Limb (tissue), 2 donors: ENCODE results near the gene NEK11.
"Not testable (repeated sequence)": the region's sequence is repeated elsewhere in the genome, so short reads cannot be mapped to it uniquely, and the experiment has no call there.

Source experiments
- DNase-seq, 2 donors: peaks; one replicate each; pipeline ENCODE4 v3.0.0-alpha.2; 2016; ENCODE audit errors: extremely low spot score in 2 of 2

NEK11 gene

DNA sequence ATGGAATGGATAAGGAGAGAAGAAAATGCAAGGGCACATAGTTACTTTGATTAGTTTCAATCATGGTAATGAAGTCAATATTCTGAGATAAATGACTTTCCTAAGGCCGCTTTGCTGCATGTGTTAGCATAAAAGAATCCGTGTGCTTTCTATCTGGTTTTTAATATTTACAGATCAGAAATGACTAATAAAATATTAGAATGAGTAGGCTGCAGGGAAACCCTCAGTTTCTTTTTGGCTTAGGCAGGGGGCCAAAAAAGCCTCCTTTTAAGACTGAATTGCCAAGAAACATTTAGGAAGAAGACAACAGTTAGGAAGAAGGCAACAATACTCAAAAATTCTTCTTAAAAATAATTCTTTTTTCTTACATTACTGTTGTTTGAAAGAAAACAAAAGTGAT, 11.6 kb downstream of the NEK11 start:
- no peak for DNase-seq

DNA sequence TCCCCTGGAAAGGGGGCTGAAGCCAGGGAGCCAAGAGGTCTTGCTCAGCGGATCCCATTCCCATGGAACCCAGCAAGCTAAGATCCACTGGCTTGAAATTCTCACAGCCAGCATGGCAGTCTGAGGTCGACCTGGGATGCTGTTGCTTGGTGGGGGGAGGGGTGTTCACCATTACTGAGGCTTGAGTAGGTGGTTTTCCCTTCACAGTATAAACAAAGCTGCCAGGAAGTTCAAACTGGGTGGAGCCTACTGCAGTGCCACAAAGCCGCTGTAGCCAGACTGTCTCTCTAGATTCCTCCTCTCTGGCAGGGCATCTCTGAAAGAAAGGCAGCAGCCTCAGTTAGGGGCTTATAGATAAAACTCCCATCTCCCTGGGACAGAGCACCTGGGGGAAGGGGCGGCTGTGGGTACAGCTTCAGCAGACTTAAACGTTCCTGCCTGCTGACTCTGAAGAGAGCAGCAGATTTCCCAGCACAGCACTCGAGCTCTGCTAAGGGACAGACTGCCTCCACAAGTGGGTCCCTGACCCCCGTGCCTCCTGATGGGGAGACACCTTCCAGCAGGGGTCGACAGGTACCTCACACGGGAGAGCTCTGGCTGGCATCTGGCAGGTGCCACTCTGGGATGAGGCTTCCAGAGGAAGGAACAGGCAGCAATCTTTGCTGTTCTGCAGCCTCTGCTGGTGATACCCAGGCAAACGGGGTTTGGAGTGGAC, 15.8 kb downstream of the NEK11 start:
- DNase-seq: not testable (repeated sequence)

DNA sequence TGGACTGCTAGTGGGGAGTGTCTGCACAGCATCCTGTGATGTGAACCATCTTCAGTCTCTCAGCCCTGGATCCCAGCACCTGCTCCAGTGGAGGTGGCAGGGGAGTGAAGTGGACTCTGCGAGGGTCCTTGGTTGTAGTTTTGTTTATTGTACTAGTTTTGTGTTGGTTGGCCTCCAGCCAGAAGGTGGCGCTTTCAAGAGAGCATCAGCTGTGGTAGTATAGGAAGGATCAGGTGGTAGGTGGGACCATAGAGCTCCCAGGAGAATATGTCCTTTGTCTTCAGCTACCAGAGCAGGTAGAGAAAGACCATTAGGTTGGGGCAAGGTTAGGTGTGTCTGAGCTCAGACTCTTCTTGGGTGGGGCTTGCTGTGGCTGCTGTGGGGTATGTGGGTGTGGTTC, 20.9 kb downstream of the NEK11 start:
- no peak for DNase-seq

- DNase-seq: no peak
Measured at GRCh38 chr3:131048030-131048429, 21.4 kb downstream of the NEK11 start.

GRCh38 chr3:131050001-131050400, 23.3 kb downstream of the NEK11 start:
- DNase-seq: no peak

- DNase-seq: no peak
Measured at GRCh38 chr3:131053043-131053859, 26.6 kb downstream of the NEK11 start.

DNA sequence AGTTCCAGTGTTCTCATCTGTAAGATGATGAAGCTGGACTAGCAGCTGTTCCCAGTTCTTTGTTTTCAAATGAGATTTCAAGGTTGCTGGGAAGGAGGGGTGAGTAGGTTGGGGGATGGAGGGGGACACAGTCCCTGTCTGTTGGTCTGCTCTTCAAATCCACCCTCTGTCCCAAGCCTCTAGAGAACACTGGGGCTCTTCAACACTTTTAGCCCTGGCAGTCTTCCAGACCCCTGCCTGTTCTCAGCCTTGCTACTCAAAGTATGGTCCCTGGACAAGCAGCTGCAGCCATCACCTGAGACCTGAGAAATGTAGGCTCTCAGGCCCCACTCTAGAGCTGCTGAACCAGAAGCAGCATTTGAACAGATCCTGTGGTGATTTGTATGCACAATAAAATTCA, 41.3 kb downstream of the NEK11 start:
- DNase-seq: no peak

DNA sequence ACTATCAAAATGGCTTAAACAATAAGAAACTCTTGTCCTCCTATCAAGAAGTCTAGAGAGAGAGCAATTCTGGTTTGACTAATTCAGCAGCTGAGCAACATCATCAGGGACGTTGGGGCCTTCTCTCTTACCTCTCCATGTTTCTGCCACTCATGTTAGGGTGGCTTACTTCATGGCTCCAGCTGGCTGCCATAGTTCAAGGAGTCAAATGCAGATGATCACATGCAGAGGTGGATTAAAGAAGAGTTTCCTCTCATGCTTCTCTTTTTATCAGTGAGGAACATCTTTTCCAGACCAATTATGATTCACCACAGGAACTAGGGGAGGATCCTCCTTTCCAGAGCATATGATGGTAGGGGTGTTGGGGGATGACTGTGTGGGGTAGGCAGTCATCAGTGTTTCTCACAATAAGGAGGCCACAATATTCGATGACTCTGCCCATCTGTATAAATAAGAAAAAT, 45.5 kb downstream of the NEK11 start:
- no peak for DNase-seq

DNA sequence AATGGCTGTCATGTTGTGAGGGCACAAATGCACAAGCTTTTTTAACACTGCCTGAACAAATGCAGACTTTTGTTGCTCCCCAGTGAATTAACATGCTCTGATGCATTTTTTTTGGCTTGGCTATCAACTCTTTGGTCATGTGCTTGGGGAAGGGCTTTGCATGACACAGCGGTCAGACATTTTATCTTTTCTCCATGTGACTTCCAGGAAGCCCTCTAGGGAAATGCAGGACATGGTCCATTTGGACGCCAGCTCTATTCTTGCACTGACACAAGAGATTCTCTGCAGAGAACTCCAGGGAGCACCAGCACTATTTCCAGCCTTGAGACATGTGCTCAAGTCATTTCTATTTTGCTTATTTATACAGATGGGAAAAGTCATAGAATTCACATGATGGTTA, 46.2 kb downstream of the NEK11 start:
- DNase-seq: no peak

- no peak for DNase-seq
Measured at GRCh38 chr3:131075632-131076328, 49.1 kb downstream of the NEK11 start.

GRCh38 chr3:131077904-131078303, 51.2 kb downstream of the NEK11 start:
- no peak for DNase-seq

DNA sequence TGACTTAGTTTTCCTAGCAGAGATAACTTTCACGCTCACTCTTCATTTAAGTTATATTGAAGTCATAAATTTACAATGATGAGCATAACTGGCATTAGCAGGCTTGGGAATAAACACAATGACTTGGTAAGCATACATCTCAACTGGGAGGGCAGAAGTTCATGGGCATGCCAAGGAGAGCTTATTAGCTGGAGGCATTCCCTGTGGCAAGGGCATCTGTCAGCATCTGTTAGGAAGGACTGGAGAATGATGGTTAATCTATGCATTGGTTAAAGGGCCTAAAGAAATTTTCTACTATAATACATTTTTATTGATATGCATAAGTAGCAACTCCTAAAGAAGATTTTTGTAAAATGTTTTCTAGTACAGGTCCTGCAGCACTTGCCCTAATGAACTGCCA, 52.4 kb downstream of the NEK11 start:
- DNase-seq: no peak

DNA sequence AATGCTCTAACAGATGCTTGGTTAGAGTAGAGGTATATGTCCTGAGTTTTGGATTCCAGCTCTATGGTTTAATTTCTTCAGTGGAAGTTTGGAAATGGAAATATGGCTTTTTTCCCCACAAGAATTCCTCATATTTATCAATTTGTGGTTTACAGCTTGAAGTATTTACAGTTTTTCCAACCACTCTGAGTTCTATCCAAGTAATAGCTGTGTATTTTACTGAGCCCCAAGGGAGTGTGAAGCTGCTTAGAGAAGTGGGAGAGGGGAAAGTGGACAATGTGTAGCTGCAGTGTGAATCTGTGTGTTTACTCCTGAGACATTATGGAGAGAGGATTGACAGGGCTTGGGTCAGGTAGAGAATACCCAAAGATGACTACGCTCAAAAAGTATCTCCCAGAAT, 54.5 kb downstream of the NEK11 start:
- DNase-seq: no peak

DNA sequence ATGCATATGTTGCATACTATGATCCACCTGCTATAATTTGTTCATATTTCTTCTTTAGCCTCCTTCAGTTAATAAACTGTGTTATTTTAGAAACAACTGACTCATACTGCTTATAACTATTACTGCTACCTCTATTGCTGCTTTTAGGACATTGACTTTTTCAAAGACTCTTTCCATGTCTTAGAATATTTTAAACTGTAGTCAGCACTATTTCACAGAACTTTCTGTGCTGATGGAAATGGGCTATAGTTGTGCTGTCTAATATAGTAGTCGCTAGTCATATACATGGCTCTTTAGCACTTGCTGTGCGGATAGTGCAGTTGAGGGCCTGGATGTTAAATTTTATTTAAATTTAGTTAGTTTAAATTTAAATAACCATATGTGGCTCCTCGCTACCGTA, 55.6 kb downstream of the NEK11 start:
- no peak for DNase-seq

GRCh38 chr3:131082871-131083863, 56.5 kb downstream of the NEK11 start:
- DNase-seq: peak; percentile 73 to 85

DNA sequence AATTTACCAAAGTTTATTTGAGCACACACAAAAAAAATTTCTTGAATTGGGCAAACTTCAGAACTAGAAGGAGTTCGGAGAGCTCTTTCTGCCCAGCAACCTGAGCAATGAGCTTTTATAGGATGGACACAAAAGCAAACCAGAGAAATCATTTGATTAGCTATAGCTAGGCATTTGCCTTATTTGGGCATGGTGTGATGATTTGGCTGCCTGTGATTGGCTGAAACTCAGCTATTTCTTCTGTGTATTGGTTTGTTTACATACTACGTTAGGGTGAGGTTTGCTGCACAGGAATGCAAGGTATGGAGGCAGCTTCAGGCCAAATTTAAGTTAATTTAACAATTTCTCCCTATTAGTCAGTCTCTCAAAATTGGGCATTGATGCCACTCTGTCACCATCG, 65.1 kb downstream of the NEK11 start:
- no peak for DNase-seq

DNA sequence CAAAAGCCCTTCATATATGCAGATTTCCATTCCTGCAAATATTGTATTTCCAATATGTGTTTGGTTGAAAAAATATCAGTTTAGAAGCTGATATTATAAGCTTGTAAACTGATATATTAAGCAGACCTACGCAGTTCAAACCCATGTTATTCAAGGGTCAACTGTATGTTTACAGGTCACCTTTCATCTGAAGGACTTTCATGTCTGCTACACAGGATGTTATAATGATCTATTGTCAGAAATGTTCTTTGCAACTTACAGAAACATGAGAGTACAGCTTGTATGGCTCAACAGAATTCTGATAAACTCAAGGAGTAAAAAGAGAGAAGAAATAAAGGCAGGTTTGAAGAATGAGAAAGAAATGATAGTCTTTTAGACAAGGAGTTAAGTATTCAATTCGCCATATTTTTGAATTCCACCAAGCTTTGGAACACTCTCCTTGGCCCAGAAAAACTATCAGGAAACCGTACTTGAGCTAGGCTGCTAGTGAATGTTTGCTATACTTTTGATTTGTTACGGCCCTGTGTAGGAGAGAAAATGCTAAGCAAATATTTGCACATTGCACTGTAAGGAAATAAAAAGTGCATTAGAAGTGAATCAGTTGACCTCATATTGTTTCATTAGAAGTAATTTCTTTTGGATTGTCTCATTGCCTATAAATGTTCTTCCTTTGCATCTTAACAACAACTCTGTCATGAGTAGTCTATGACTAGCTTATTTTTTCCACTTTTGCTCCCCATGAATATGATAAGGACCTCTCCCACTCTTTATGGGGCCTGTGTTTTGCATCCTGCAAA, 81.2 kb downstream of the NEK11 start:
- DNase-seq: no peak

- no peak for DNase-seq
Measured at GRCh38 chr3:131109156-131109555, 82.5 kb downstream of the NEK11 start.

- DNase-seq: no peak
Measured at GRCh38 chr3:131110087-131110486, 83.4 kb downstream of the NEK11 start.

DNA sequence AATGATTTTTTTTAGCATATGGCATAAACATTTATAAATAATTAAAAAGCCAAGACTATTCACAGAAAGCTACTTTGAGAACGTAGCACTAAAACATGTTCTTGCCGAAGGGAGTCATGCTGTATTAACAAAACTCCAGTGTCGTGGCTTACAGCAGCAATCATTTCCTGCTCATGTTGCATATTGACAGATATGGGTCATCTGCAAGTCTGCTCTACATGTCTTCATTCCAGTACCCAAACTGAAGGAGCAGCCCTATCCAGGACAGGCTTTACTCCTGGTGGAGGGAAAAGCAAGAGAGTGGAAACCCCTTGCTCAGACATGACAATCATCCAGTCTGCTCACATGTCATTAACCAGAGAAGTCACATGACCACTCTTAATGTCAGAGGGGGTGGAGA, 87.6 kb downstream of the NEK11 start:
- DNase-seq: no peak
